Astrocyte (in vitro differentiated cells and primary cell): ENCODE results near the gene ZNF823. TPM values are rescaled to one million over a fixed set of nuclear protein-coding genes. Genes with fewer than 3 reads are reported as not detected.

Experiments
- DNase-seq: peaks from one replicate; pipeline ENCODE4 v3.0.0-alpha.2; 2010; ENCODE audit warnings: low read depth
- FAIRE-seq: peaks from 2 replicates; lab custom pipeline; 2011; peaks lifted over from hg19 to GRCh38; lab: Jason Lieb, UNC
- H2AFZ ChIP-seq: 2 replicates; pipeline ENCODE4 v1.6.0; 2012; ENCODE audit warnings: low read depth, low read length, inconsistent platforms
- H3K27ac ChIP-seq: 2 replicates; pipeline ENCODE4 v1.5.1; 2011; ENCODE audit warnings: low read depth, low read length, inconsistent platforms
- H3K27me3 ChIP-seq: 2 replicates; pipeline ENCODE4 v1.6.0; 2011; ENCODE audit warnings: low read length, inconsistent platforms; ENCODE audit not compliant: insufficient read depth
- H3K36me3 ChIP-seq: 2 replicates; pipeline ENCODE4 v1.5.1; 2011; ENCODE audit warnings: low read length, inconsistent platforms; ENCODE audit not compliant: insufficient read depth
- H3K4me1 ChIP-seq: 2 replicates; pipeline ENCODE4 v1.5.1; 2011; ENCODE audit warnings: low read length, inconsistent platforms; ENCODE audit not compliant: insufficient read depth
- H3K4me2 ChIP-seq: 2 replicates; pipeline ENCODE4 v1.6.0; 2012; ENCODE audit warnings: low read length, inconsistent platforms
- H3K4me3 ChIP-seq: 2 replicates; pipeline ENCODE4 v1.5.1; 2011; ENCODE audit warnings: low read depth, mild to moderate bottlenecking, low read length, inconsistent platforms; ENCODE audit not compliant: insufficient read depth
- H3K79me2 ChIP-seq: 2 replicates; pipeline ENCODE4 v1.6.0; 2012; ENCODE audit warnings: mild to moderate bottlenecking, low read length, inconsistent platforms; ENCODE audit not compliant: insufficient read depth
- H3K9ac ChIP-seq: 2 replicates; pipeline ENCODE4 v1.6.0; 2012; ENCODE audit warnings: mild to moderate bottlenecking, low read length, inconsistent platforms
- H3K9me3 ChIP-seq: 2 replicates; pipeline ENCODE4 v1.5.1; 2012; ENCODE audit warnings: low read depth, mild to moderate bottlenecking, low read length, inconsistent platforms; ENCODE audit not compliant: insufficient read depth
- H4K20me1 ChIP-seq: 2 replicates; pipeline ENCODE4 v1.6.0; 2012; ENCODE audit warnings: low read length, inconsistent platforms; ENCODE audit not compliant: insufficient read depth
- H3K27ac Mint-ChIP-seq: one replicate; pipeline ENCODE4 v1.8.0; 2021; ENCODE audit warnings: mild to moderate bottlenecking, mixed read lengths; ENCODE audit not compliant: unreplicated experiment
- H3K27me3 Mint-ChIP-seq: one replicate; pipeline ENCODE4 v1.8.0; 2021; ENCODE audit warnings: low read depth, mixed read lengths; ENCODE audit not compliant: unreplicated experiment
- H3K36me3 Mint-ChIP-seq: one replicate; pipeline ENCODE4 v1.8.0; 2021; ENCODE audit warnings: low read depth, mixed read lengths; ENCODE audit not compliant: unreplicated experiment
- H3K4me1 Mint-ChIP-seq: one replicate; pipeline ENCODE4 v1.8.0; 2021; ENCODE audit warnings: low read depth, mixed read lengths; ENCODE audit not compliant: unreplicated experiment
- H3K4me3 Mint-ChIP-seq: one replicate; pipeline ENCODE4 v1.8.0; 2021; ENCODE audit warnings: mild to moderate bottlenecking, moderate library complexity, mixed read lengths; ENCODE audit not compliant: unreplicated experiment
- H3K9me3 Mint-ChIP-seq: one replicate; pipeline ENCODE4 v1.8.0; 2021; ENCODE audit warnings: mild to moderate bottlenecking, mixed read lengths; ENCODE audit not compliant: unreplicated experiment
- EZH2 ChIP-seq: IDR thresholded peaks from 2 replicates; pipeline ENCODE4 v1.6.1; 2012; ENCODE audit warnings: mild to moderate bottlenecking, low read length, inconsistent platforms; ENCODE audit not compliant: insufficient read depth
- total RNA-seq: library from RNA; stranded (reverse); gene quantifications from 2 replicates; pipeline ENCODE4 v1.2.1, GENCODE V29; 2021
- TF ChIP-seq, protein P1 (sequence below): IDR thresholded peaks from 2 replicates; pipeline ENCODE4 v1.5.1; 2011; ENCODE audit warnings: low read depth, mild to moderate bottlenecking, inconsistent platforms, low read length, moderate library complexity; ENCODE audit not compliant: insufficient read depth

Gene ZNF823
- total RNA-seq, 1 donor from 2014 or later = 5.4 TPM

DNA sequence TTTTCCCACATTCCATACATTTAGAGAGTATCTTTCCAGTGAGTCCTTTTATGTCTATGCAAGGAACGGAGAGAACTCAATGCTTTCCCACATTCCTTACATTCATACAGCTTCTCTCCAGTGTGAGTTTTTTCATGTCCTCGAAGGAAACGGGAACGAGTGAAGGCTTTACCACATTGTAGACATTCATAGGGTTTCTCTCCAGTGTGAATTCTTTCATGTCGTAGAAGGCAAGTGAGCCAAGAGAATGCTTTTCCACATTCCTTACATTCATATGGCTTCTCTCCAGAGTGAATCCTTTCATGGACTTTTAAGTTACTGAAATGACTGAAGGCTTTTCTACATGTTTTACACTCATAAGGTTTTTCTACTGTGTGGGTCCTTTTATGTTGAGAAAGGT lies 17.1 kb downstream of the ZNF823 start:
- H3K4me3 ChIP-seq = no peak overlapping the region
- H3K4me1 ChIP-seq = no peaks in the 10 kb centered on the region
- TF ChIP-seq, protein P1, sequence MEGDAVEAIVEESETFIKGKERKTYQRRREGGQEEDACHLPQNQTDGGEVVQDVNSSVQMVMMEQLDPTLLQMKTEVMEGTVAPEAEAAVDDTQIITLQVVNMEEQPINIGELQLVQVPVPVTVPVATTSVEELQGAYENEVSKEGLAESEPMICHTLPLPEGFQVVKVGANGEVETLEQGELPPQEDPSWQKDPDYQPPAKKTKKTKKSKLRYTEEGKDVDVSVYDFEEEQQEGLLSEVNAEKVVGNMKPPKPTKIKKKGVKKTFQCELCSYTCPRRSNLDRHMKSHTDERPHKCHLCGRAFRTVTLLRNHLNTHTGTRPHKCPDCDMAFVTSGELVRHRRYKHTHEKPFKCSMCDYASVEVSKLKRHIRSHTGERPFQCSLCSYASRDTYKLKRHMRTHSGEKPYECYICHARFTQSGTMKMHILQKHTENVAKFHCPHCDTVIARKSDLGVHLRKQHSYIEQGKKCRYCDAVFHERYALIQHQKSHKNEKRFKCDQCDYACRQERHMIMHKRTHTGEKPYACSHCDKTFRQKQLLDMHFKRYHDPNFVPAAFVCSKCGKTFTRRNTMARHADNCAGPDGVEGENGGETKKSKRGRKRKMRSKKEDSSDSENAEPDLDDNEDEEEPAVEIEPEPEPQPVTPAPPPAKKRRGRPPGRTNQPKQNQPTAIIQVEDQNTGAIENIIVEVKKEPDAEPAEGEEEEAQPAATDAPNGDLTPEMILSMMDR = no peak
- no peak for TF ChIP-seq EZH2
- peaks cover 37% of the 10 kb centered on the region for H3K9me3 Mint-ChIP-seq
- no peaks in the 10 kb centered on the region for H3K27me3 Mint-ChIP-seq
- no peaks in the 10 kb centered on the region for H4K20me1 ChIP-seq
- no peak overlapping the region for H3K27ac ChIP-seq
- no peaks in the 10 kb centered on the region for H3K27me3 ChIP-seq
- H3K79me2 ChIP-seq = peaks cover 3% of the 10 kb centered on the region
- H3K9me3 ChIP-seq = peaks cover 55% of the 10 kb centered on the region
- FAIRE-seq (no peak), DNase-seq (no peak)
- no peak overlapping the region for H3K27ac Mint-ChIP-seq
- no peaks in the 10 kb centered on the region for H3K4me1 Mint-ChIP-seq
- peaks cover 41% of the 10 kb centered on the region for H3K36me3 Mint-ChIP-seq
- no peak overlapping the region for H3K4me2 ChIP-seq
- no peak overlapping the region for H2AFZ ChIP-seq
- peaks cover 33% of the 10 kb centered on the region for H3K36me3 ChIP-seq
- H3K4me3 Mint-ChIP-seq = no peak overlapping the region
- H3K9ac ChIP-seq = no peak overlapping the region

- Histone ChIP-seq H3K79me2 (no peaks in the 10 kb centered on the region), H2AFZ (no peak overlapping the region), H3K27ac (no peak overlapping the region), H3K9me3 (peaks cover 4% of the 10 kb centered on the region), H3K4me2 (no peak overlapping the region), H3K9ac (no peak overlapping the region), H3K27me3 (no peaks in the 10 kb centered on the region), H3K4me3 (no peak overlapping the region), H3K4me1 (no peaks in the 10 kb centered on the region), H4K20me1 (no peaks in the 10 kb centered on the region), H3K36me3 (no peaks in the 10 kb centered on the region)
- Mint-ChIP-seq H3K27ac (no peak overlapping the region), H3K4me3 (no peak overlapping the region), H3K4me1 (no peaks in the 10 kb centered on the region), H3K27me3 (no peaks in the 10 kb centered on the region), H3K9me3 (peaks cover 13% of the 10 kb centered on the region), H3K36me3 (no peaks in the 10 kb centered on the region)
- TF ChIP-seq, protein P1 = no peak
- FAIRE-seq = no peak
- no peak for DNase-seq
These were observed 28.4 kb downstream of the ZNF823 start for GRCh38 chr19:11710313-11710712.

GRCh38 chr19:11708457-11708856 lies 30.3 kb downstream of the ZNF823 start:
- Histone ChIP-seq H3K4me1 (no peaks in the 10 kb centered on the region), H2AFZ (no peak overlapping the region), H3K27me3 (no peaks in the 10 kb centered on the region), H3K36me3 (no peaks in the 10 kb centered on the region), H4K20me1 (no peaks in the 10 kb centered on the region), H3K4me2 (no peak overlapping the region), H3K9ac (no peak overlapping the region), H3K79me2 (no peaks in the 10 kb centered on the region), H3K4me3 (no peak overlapping the region), H3K9me3 (peaks cover 4% of the 10 kb centered on the region), H3K27ac (no peak overlapping the region)
- Mint-ChIP-seq H3K27ac (no peak overlapping the region), H3K27me3 (no peaks in the 10 kb centered on the region), H3K9me3 (peaks cover 13% of the 10 kb centered on the region), H3K4me3 (no peak overlapping the region), H3K4me1 (no peaks in the 10 kb centered on the region), H3K36me3 (no peaks in the 10 kb centered on the region)
- no peak for FAIRE-seq
- TF ChIP-seq, protein P1 = no peak
- no peak for TF ChIP-seq EZH2
- DNase-seq = no peak
